ENCODE data around the gene ZNF699. TPM values are rescaled to one million over a fixed set of nuclear protein-coding genes. Genes with fewer than 3 reads are reported as not detected.

The ZNF699 gene
- total and polyA plus RNA-seq, 2 of the 13 experiments (the other 11 are each of a cell fraction or from before 2014, with no cell fraction given): 0.33 to 2.2 TPM

DNA sequence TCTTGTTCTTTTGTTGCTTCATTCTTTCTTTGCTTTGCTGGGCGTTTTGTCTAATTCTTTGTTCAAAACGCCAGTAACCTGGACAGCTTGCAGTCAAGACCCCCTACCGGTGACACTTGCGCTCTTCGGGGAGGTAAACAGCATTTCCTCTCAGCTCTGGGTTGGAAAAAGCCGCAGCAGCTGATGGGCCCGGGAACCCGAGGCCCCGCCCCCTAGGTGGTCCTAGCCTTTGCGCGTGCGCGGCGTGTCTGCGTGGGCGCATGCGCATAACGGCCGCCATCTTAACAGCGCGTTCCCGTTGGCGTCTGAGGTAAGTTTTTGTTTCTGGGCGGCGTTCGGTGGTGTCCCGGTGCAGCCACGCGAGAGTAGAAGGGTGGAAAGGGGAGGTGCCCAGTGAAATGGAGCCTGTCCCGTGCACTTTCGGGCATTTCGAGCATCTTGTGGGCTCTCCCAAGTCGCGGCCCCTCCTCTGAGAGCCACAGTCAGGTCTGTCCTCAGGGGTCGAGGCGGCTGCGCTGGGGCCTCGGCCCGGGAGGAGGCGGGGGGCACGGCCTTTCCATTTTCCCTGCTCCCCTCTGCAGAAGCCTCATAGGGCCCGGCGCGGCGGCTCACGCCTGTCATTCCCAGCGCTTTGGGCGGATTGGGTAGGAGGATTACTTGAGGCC is 14.4 kb upstream of the ZNF699 start, which contains the start of gene ZNF559 (continued):
- TF ChIP-seq SATB2 (CRISPR knock-in tag; IDR thresholded peaks at IDR 0.05) (no peak), ZNF207 (IDR thresholded peaks at IDR 0.05; ENCODE audit: borderline replicate concordance) (no peak), ZEB1 (IDR thresholded peaks at IDR 0.05; ENCODE audit: insufficient replicate concordance, low read depth) (no peak), FOXM1 (CRISPR knock-in tag; IDR thresholded peaks at IDR 0.05) (no peak), HNRNPL (IDR thresholded peaks at IDR 0.05; ENCODE audit: low read depth, low read length) (0 out of 2 replicates have a peak, but pooled peaks have one; percentile 21), GABPB1 (CRISPR knock-in tag; IDR thresholded peaks at IDR 0.05) (peak; percentile 61; the same call in 1 of the 2 replicates), SIN3A (IDR thresholded peaks at IDR 0.05; ENCODE audit: borderline replicate concordance, low read depth, low read length) (no peak; the same call in 1 of the 2 replicates), ZNF841 (CRISPR knock-in tag; IDR thresholded peaks at IDR 0.05; ENCODE audit: borderline replicate concordance) (no peak), NRL (CRISPR knock-in tag; IDR thresholded peaks at IDR 0.05; ENCODE audit: borderline replicate concordance) (no peak), STAG1 (CRISPR knock-in tag; IDR thresholded peaks at IDR 0.05) (no peak)
- TF ChIP-seq, protein P1, sequence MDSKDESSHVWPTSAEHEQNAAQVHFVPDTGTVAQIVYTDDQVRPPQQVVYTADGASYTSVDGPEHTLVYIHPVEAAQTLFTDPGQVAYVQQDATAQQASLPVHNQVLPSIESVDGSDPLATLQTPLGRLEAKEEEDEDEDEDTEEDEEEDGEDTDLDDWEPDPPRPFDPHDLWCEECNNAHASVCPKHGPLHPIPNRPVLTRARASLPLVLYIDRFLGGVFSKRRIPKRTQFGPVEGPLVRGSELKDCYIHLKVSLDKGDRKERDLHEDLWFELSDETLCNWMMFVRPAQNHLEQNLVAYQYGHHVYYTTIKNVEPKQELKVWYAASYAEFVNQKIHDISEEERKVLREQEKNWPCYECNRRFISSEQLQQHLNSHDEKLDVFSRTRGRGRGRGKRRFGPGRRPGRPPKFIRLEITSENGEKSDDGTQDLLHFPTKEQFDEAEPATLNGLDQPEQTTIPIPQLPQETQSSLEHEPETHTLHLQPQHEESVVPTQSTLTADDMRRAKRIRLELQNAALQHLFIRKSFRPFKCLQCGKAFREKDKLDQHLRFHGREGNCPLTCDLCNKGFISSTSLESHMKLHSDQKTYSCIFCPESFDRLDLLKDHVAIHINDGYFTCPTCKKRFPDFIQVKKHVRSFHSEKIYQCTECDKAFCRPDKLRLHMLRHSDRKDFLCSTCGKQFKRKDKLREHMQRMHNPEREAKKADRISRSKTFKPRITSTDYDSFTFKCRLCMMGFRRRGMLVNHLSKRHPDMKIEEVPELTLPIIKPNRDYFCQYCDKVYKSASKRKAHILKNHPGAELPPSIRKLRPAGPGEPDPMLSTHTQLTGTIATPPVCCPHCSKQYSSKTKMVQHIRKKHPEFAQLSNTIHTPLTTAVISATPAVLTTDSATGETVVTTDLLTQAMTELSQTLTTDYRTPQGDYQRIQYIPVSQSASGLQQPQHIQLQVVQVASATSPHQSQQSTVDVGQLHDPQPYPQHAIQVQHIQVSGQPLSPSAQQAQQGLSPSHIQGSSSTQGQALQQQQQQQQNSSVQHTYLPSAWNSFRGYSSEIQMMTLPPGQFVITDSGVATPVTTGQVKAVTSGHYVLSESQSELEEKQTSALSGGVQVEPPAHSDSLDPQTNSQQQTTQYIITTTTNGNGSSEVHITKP (CRISPR knock-in tag; IDR thresholded peaks at IDR 0.05; ENCODE audit: low read depth): no peak
- TF ChIP-seq, protein P2, sequence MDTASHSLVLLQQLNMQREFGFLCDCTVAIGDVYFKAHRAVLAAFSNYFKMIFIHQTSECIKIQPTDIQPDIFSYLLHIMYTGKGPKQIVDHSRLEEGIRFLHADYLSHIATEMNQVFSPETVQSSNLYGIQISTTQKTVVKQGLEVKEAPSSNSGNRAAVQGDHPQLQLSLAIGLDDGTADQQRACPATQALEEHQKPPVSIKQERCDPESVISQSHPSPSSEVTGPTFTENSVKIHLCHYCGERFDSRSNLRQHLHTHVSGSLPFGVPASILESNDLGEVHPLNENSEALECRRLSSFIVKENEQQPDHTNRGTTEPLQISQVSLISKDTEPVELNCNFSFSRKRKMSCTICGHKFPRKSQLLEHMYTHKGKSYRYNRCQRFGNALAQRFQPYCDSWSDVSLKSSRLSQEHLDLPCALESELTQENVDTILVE (CRISPR knock-in tag; IDR thresholded peaks at IDR 0.05): no peak
- TF ChIP-seq, protein P3, sequence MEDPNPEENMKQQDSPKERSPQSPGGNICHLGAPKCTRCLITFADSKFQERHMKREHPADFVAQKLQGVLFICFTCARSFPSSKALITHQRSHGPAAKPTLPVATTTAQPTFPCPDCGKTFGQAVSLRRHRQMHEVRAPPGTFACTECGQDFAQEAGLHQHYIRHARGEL (CRISPR knock-in tag; IDR thresholded peaks at IDR 0.05): no peak
- TF ChIP-seq, protein P4, sequence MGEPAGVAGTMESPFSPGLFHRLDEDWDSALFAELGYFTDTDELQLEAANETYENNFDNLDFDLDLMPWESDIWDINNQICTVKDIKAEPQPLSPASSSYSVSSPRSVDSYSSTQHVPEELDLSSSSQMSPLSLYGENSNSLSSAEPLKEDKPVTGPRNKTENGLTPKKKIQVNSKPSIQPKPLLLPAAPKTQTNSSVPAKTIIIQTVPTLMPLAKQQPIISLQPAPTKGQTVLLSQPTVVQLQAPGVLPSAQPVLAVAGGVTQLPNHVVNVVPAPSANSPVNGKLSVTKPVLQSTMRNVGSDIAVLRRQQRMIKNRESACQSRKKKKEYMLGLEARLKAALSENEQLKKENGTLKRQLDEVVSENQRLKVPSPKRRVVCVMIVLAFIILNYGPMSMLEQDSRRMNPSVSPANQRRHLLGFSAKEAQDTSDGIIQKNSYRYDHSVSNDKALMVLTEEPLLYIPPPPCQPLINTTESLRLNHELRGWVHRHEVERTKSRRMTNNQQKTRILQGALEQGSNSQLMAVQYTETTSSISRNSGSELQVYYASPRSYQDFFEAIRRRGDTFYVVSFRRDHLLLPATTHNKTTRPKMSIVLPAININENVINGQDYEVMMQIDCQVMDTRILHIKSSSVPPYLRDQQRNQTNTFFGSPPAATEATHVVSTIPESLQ (CRISPR knock-in tag; conservative IDR thresholded peaks at IDR 0.05): no peak
- TF ChIP-seq, protein P5, sequence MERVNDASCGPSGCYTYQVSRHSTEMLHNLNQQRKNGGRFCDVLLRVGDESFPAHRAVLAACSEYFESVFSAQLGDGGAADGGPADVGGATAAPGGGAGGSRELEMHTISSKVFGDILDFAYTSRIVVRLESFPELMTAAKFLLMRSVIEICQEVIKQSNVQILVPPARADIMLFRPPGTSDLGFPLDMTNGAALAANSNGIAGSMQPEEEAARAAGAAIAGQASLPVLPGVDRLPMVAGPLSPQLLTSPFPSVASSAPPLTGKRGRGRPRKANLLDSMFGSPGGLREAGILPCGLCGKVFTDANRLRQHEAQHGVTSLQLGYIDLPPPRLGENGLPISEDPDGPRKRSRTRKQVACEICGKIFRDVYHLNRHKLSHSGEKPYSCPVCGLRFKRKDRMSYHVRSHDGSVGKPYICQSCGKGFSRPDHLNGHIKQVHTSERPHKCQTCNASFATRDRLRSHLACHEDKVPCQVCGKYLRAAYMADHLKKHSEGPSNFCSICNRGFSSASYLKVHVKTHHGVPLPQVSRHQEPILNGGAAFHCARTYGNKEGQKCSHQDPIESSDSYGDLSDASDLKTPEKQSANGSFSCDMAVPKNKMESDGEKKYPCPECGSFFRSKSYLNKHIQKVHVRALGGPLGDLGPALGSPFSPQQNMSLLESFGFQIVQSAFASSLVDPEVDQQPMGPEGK (CRISPR knock-in tag; IDR thresholded peaks at IDR 0.05): peak; percentile 19; the same call in 1 of the 2 replicates
- TF ChIP-seq, protein P6, sequence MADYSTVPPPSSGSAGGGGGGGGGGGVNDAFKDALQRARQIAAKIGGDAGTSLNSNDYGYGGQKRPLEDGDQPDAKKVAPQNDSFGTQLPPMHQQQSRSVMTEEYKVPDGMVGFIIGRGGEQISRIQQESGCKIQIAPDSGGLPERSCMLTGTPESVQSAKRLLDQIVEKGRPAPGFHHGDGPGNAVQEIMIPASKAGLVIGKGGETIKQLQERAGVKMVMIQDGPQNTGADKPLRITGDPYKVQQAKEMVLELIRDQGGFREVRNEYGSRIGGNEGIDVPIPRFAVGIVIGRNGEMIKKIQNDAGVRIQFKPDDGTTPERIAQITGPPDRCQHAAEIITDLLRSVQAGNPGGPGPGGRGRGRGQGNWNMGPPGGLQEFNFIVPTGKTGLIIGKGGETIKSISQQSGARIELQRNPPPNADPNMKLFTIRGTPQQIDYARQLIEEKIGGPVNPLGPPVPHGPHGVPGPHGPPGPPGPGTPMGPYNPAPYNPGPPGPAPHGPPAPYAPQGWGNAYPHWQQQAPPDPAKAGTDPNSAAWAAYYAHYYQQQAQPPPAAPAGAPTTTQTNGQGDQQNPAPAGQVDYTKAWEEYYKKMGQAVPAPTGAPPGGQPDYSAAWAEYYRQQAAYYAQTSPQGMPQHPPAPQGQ (CRISPR knock-in tag; IDR thresholded peaks at IDR 0.05; ENCODE audit: borderline replicate concordance): no peak
